ENCODE data around the gene ACAA1.
A peak's percentile ranks its signal among the peaks of the same experiment; 100 is the strongest.

Gene ACAA1

GRCh38 chr3:38148311-38148882 lies 11.5 kb upstream of the ACAA1 start:
- CTCF ChIA-PET = interaction anchor here (0.6 to 2.9 kb wide), 3 partner anchors 9 to 187 kb away, joined by 3 to 10 read pairs (median 4); no protein-coding TSS in a partner anchor
- Histone ChIP-seq H3K36me3 (ENCODE audit: control insufficient read depth in 4 of 4, insufficient read depth in 4 of 4, low read length in 3 of 4) (no peaks in the 10 kb centered on the region), H3K4me1 (ENCODE audit: control extremely low read depth in 1 of 4, control insufficient read depth in 4 of 4, insufficient read depth in 4 of 4, low read length in 3 of 4) (peaks cover 9 to 52% (median 27%) of the 10 kb centered on the region in 4 experiments), H3K27ac (ENCODE audit: insufficient read depth in 1 of 2, low read depth in 1 of 2, low read length in 2 of 2, poor library complexity in 1 of 2, severe bottlenecking in 2 of 2) (no peak overlapping the region), H3K9me3 (ENCODE audit: control extremely low read depth in 1 of 5, control insufficient read depth in 4 of 5, insufficient read depth in 2 of 5, low read depth in 1 of 5, low read length in 4 of 5) (peaks cover 0 to 9% (median 2%) of the 10 kb centered on the region in 5 experiments), H3K27me3 (replicated peaks in 2 of 5; ENCODE audit: control insufficient read depth in 4 of 5, insufficient read depth in 5 of 5, low read length in 4 of 5) (no peaks in the 10 kb centered on the region), H3K4me3 (ENCODE audit: control insufficient read depth in 1 of 7, extremely low read depth in 1 of 7, insufficient read depth in 4 of 7, low read depth in 2 of 7, low read length in 6 of 7) (no peak overlapping the region)
- POLR2A ChIA-PET = interaction anchor here (0.6 kb wide), 1 partner anchor 98 kb away, joined by 4 read pairs; no protein-coding TSS in a partner anchor
- DNase-seq = peak in 1 of 3 donors; percentile 43
- WGBS (ENCODE audit: insufficient coverage) = 100% methylated on average over 2 of the region's 5 CpGs

GRCh38 chr3:38147421-38147820 lies 10.5 kb upstream of the ACAA1 start:
- POLR2A ChIA-PET = no interaction called here
- DNase-seq = peak; percentile 53 to 83 (median 81)
- no peak overlapping the region for H3K4me3 ChIP-seq (ENCODE audit: control insufficient read depth in 1 of 7, extremely low read depth in 1 of 7, insufficient read depth in 4 of 7, low read depth in 2 of 7, low read length in 6 of 7)
- peaks cover 9 to 43% (median 27%) of the 10 kb centered on the region in 4 experiments for H3K4me1 ChIP-seq (ENCODE audit: control extremely low read depth in 1 of 4, control insufficient read depth in 4 of 4, insufficient read depth in 4 of 4, low read length in 3 of 4)
- no peak overlapping the region for H3K27ac ChIP-seq (ENCODE audit: insufficient read depth in 1 of 2, low read depth in 1 of 2, low read length in 2 of 2, poor library complexity in 1 of 2, severe bottlenecking in 2 of 2)
- H3K27me3 ChIP-seq (replicated peaks in 2 of 5; ENCODE audit: control insufficient read depth in 4 of 5, insufficient read depth in 5 of 5, low read length in 4 of 5) = no peaks in the 10 kb centered on the region
- peaks cover 0 to 9% (median 2%) of the 10 kb centered on the region in 5 experiments for H3K9me3 ChIP-seq (ENCODE audit: control extremely low read depth in 1 of 5, control insufficient read depth in 4 of 5, insufficient read depth in 2 of 5, low read depth in 1 of 5, low read length in 4 of 5)
- H3K36me3 ChIP-seq (ENCODE audit: control insufficient read depth in 4 of 4, insufficient read depth in 4 of 4, low read length in 3 of 4) = peaks cover 0 to 5% (median 3%) of the 10 kb centered on the region in 4 experiments
- 14% methylated on average over 1 of the region's 3 CpGs for WGBS (ENCODE audit: insufficient coverage)
- CTCF ChIA-PET = interaction anchor here (2.9 kb wide), 1 partner anchor 16 kb away, joined by 10 read pairs; no protein-coding TSS in a partner anchor

DNA sequence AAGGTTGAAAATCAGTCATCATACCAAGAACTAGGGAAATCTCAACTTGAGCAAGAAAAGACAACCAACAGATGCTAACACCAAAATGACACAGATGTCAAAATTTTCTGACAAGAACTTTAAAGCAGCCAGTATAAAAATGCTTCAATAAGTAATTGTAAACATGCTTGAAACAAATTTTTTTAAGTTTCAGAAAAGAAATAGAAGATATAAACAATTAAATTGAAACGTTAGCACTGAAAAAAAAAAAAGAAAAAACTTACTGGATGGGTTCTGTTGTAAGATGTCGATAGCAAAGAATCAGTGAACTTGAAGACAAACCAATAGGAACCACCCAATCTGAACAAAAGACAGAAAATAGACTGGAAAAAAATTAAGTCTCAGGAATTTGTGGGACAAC lies 9.6 kb upstream of the ACAA1 start:
- H3K27me3 ChIP-seq (replicated peaks in 2 of 5; ENCODE audit: control insufficient read depth in 4 of 5, insufficient read depth in 5 of 5, low read length in 4 of 5) = no peaks in the 10 kb centered on the region
- POLR2A ChIA-PET = no interaction called here
- no CpG with 5 or more reads among the region's 2 CpGs for WGBS (ENCODE audit: insufficient coverage)
- peaks cover 0 to 9% (median 2%) of the 10 kb centered on the region in 5 experiments for H3K9me3 ChIP-seq (ENCODE audit: control extremely low read depth in 1 of 5, control insufficient read depth in 4 of 5, insufficient read depth in 2 of 5, low read depth in 1 of 5, low read length in 4 of 5)
- CTCF ChIA-PET = no interaction called here
- no peak overlapping the region for H3K27ac ChIP-seq (ENCODE audit: insufficient read depth in 1 of 2, low read depth in 1 of 2, low read length in 2 of 2, poor library complexity in 1 of 2, severe bottlenecking in 2 of 2)
- no peak for DNase-seq
- H3K4me1 ChIP-seq (ENCODE audit: control extremely low read depth in 1 of 4, control insufficient read depth in 4 of 4, insufficient read depth in 4 of 4, low read length in 3 of 4) = peaks cover 9 to 39% (median 27%) of the 10 kb centered on the region in 4 experiments
- H3K36me3 ChIP-seq (ENCODE audit: control insufficient read depth in 4 of 4, insufficient read depth in 4 of 4, low read length in 3 of 4) = peaks cover 0 to 15% (median 12%) of the 10 kb centered on the region in 4 experiments
- H3K4me3 ChIP-seq (ENCODE audit: control insufficient read depth in 1 of 7, extremely low read depth in 1 of 7, insufficient read depth in 4 of 7, low read depth in 2 of 7, low read length in 6 of 7) = no peak overlapping the region

GRCh38 chr3:38143511-38143910 lies 6.6 kb upstream of the ACAA1 start:
- Histone ChIP-seq H3K4me1 (ENCODE audit: control extremely low read depth in 1 of 4, control insufficient read depth in 4 of 4, insufficient read depth in 4 of 4, low read length in 3 of 4) (peaks cover 3 to 31% (median 27%) of the 10 kb centered on the region in 4 experiments), H3K4me3 (ENCODE audit: control insufficient read depth in 1 of 7, extremely low read depth in 1 of 7, insufficient read depth in 4 of 7, low read depth in 2 of 7, low read length in 6 of 7) (no peak overlapping the region), H3K36me3 (ENCODE audit: control insufficient read depth in 4 of 4, insufficient read depth in 4 of 4, low read length in 3 of 4) (peaks cover 4 to 29% (median 23%) of the 10 kb centered on the region in 4 experiments), H3K9me3 (ENCODE audit: control extremely low read depth in 1 of 5, control insufficient read depth in 4 of 5, insufficient read depth in 2 of 5, low read depth in 1 of 5, low read length in 4 of 5) (peaks cover 0 to 9% (median 2%) of the 10 kb centered on the region in 5 experiments), H3K27me3 (replicated peaks in 2 of 5; ENCODE audit: control insufficient read depth in 4 of 5, insufficient read depth in 5 of 5, low read length in 4 of 5) (no peaks in the 10 kb centered on the region), H3K27ac (ENCODE audit: insufficient read depth in 1 of 2, low read depth in 1 of 2, low read length in 2 of 2, poor library complexity in 1 of 2, severe bottlenecking in 2 of 2) (no peak overlapping the region)
- POLR2A ChIA-PET = interaction anchor here (2.3 kb wide), 1 partner anchor 22 kb away, joined by 6 read pairs; the partner anchor contains the start of gene OXSR1
- no peak for DNase-seq
- CTCF ChIA-PET = interaction anchor here (1.0 kb wide), 1 partner anchor 28 kb away, joined by 3 read pairs; no protein-coding TSS in a partner anchor
- WGBS (ENCODE audit: insufficient coverage) = 100% methylated on average over 3 of the region's 3 CpGs

- POLR2A ChIA-PET = interaction anchor here (2.3 kb wide), 1 partner anchor 22 kb away, joined by 6 read pairs; the partner anchor contains the start of gene OXSR1
- Histone ChIP-seq H3K4me3 (ENCODE audit: control insufficient read depth in 1 of 7, extremely low read depth in 1 of 7, insufficient read depth in 4 of 7, low read depth in 2 of 7, low read length in 6 of 7) (no peak overlapping the region), H3K36me3 (ENCODE audit: control insufficient read depth in 4 of 4, insufficient read depth in 4 of 4, low read length in 3 of 4) (peaks cover 4 to 29% (median 23%) of the 10 kb centered on the region in 4 experiments), H3K9me3 (ENCODE audit: control extremely low read depth in 1 of 5, control insufficient read depth in 4 of 5, insufficient read depth in 2 of 5, low read depth in 1 of 5, low read length in 4 of 5) (peaks cover 0 to 9% (median 2%) of the 10 kb centered on the region in 5 experiments), H3K4me1 (ENCODE audit: control extremely low read depth in 1 of 4, control insufficient read depth in 4 of 4, insufficient read depth in 4 of 4, low read length in 3 of 4) (peaks cover 3 to 32% (median 27%) of the 10 kb centered on the region in 4 experiments), H3K27ac (ENCODE audit: insufficient read depth in 1 of 2, low read depth in 1 of 2, low read length in 2 of 2, poor library complexity in 1 of 2, severe bottlenecking in 2 of 2) (no peak overlapping the region), H3K27me3 (replicated peaks in 2 of 5; ENCODE audit: control insufficient read depth in 4 of 5, insufficient read depth in 5 of 5, low read length in 4 of 5) (no peaks in the 10 kb centered on the region)
- no peak for DNase-seq
- CTCF ChIA-PET = interaction anchor here (1.0 to 1.9 kb wide), 2 partner anchors 25 to 28 kb away, joined by 3 to 4 read pairs; no protein-coding TSS in a partner anchor
- WGBS (ENCODE audit: insufficient coverage) = 100% methylated on average over 1 of the region's 1 CpG
Observed at GRCh38 chr3:38142959-38143358, 6.0 kb upstream of the ACAA1 start.

GRCh38 chr3:38141952-38142273 lies 5.0 kb upstream of the ACAA1 start:
- H3K4me1 ChIP-seq (ENCODE audit: control extremely low read depth in 1 of 4, control insufficient read depth in 4 of 4, insufficient read depth in 4 of 4, low read length in 3 of 4) = peaks cover 2 to 34% (median 31%) of the 10 kb centered on the region in 4 experiments
- no peak for DNase-seq
- no peaks in the 10 kb centered on the region for H3K27me3 ChIP-seq (replicated peaks in 2 of 5; ENCODE audit: control insufficient read depth in 4 of 5, insufficient read depth in 5 of 5, low read length in 4 of 5)
- no peak overlapping the region for H3K4me3 ChIP-seq (ENCODE audit: control insufficient read depth in 1 of 7, extremely low read depth in 1 of 7, insufficient read depth in 4 of 7, low read depth in 2 of 7, low read length in 6 of 7)
- peaks cover 4 to 29% (median 23%) of the 10 kb centered on the region in 4 experiments for H3K36me3 ChIP-seq (ENCODE audit: control insufficient read depth in 4 of 4, insufficient read depth in 4 of 4, low read length in 3 of 4)
- no peak overlapping the region for H3K27ac ChIP-seq (ENCODE audit: insufficient read depth in 1 of 2, low read depth in 1 of 2, low read length in 2 of 2, poor library complexity in 1 of 2, severe bottlenecking in 2 of 2)
- POLR2A ChIA-PET = interaction anchor here (2.3 kb wide), 1 partner anchor 23 kb away, joined by 6 read pairs; the partner anchor contains the start of gene OXSR1
- CTCF ChIA-PET = interaction anchor here (1.2 to 1.9 kb wide), 2 partner anchors 14 to 24 kb away, joined by 4 read pairs; no protein-coding TSS in a partner anchor
- WGBS (ENCODE audit: insufficient coverage) = 100% methylated on average over 1 of the region's 2 CpGs
- H3K9me3 ChIP-seq (ENCODE audit: control extremely low read depth in 1 of 5, control insufficient read depth in 4 of 5, insufficient read depth in 2 of 5, low read depth in 1 of 5, low read length in 4 of 5) = peaks cover 0 to 9% (median 2%) of the 10 kb centered on the region in 5 experiments

Data from common myeloid progenitor, CD34-positive (primary cell).